ENCODE results near the gene CATSPERB. TPM values are rescaled to one million over a fixed set of nuclear protein-coding genes. Genes with fewer than 3 reads are reported as not detected.

CATSPERB gene
- total RNA-seq, 4 donors from 2014 or later, result 1.8 to 12.1 (median 3.4) TPM

DNA sequence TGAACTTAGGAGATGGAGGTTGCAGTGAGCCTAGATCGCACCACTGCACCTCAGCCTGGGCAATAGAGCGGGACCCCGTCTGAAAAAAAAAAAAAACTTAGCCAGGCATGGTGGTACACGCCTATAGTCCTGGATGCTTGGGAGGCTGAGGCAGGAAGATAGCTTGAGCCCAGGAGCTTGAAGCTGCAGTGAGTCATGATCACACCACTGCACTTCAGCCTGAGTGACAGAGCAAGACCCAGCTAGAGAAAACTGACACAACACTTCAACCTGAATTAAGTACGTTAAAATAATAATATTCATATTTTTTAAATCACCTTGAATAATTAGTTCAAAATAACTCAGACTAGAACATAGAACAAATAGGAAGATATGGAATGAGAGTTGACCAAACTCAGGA is 5.7 kb upstream of the CATSPERB start:
- Histone ChIP-seq H3K9me3 (no peaks in the 10 kb centered on the region), H3K4me1 (no peaks in the 10 kb centered on the region), H3K27me3 (no peaks in the 10 kb centered on the region), H3K4me3 (replicated peaks in 1 of 3) (no peak overlapping the region), H3K36me3 (no peaks in the 10 kb centered on the region), H3K27ac (no peak overlapping the region)
- TF ChIP-seq CTCF (IDR thresholded peaks at IDR 0.05) (no peak), POLR2A (IDR thresholded peaks at IDR 0.05) (no peak)
- no peak for DNase-seq
- intact Hi-C loops (cut with DNase I), result no loop called here
- WGBS, 2 donors, result 92 to 95% methylated on average over 5 of the region's 5 CpGs

- Histone ChIP-seq H3K9me3 (no peaks in the 10 kb centered on the region), H3K27me3 (no peaks in the 10 kb centered on the region), H3K4me1 (no peaks in the 10 kb centered on the region), H3K27ac (no peak overlapping the region), H3K4me3 (replicated peaks in 1 of 3) (no peak overlapping the region), H3K36me3 (no peaks in the 10 kb centered on the region)
- 34 to 64% methylated on average over 2 of the region's 2 CpGs for WGBS, 2 donors
- intact Hi-C loops (cut with DNase I), result no loop called here
- DNase-seq, result no peak
- TF ChIP-seq POLR2A (IDR thresholded peaks at IDR 0.05) (no peak), CTCF (IDR thresholded peaks at IDR 0.05) (no peak)
Measured at GRCh38 chr14:91732859-91733477, 1.1 kb upstream of the CATSPERB start.

- H3K27me3 ChIP-seq, result no peaks in the 10 kb centered on the region
- no peaks in the 10 kb centered on the region for H3K36me3 ChIP-seq
- no peaks in the 10 kb centered on the region for H3K4me1 ChIP-seq
- no peak for TF ChIP-seq POLR2A (IDR thresholded peaks at IDR 0.05)
- TF ChIP-seq CTCF (IDR thresholded peaks at IDR 0.05), result no peak
- intact Hi-C loops (cut with DNase I), result no loop called here
- DNase-seq, result no peak
- no peaks in the 10 kb centered on the region for H3K9me3 ChIP-seq
- 83 to 85% methylated on average over 5 of the region's 5 CpGs for WGBS, 2 donors
- no peak overlapping the region for H3K27ac ChIP-seq
- no peak overlapping the region for H3K4me3 ChIP-seq (replicated peaks in 1 of 3)
Measured at GRCh38 chr14:91732439-91732838, 553 bp upstream of the CATSPERB start.

DNA sequence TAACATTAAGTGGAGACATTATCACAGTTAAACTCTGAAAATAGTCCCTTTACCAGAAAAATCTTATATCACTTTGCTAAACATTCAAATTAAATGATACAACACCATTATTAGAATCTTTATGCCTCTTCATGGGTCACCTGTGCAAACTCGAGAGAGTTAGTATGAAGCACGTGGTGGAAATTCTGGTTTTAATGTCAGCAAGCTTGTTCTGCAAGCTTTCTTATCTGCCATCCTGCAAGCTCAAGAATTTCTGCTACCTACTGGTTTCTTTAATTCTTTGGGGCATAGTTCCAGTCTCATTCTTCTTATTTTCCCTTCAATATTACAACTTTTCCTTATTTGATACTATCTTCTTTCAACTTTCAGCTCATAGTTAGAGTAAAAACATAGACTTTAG is 868 bp downstream of the CATSPERB start:
- intact Hi-C loops (cut with DNase I), result no loop called here
- H3K4me3 ChIP-seq (replicated peaks in 1 of 3), result no peak overlapping the region
- no peaks in the 10 kb centered on the region for H3K4me1 ChIP-seq
- no peak for TF ChIP-seq POLR2A (IDR thresholded peaks at IDR 0.05)
- no peak for TF ChIP-seq CTCF (IDR thresholded peaks at IDR 0.05)
- no peak overlapping the region for H3K27ac ChIP-seq
- no peaks in the 10 kb centered on the region for H3K36me3 ChIP-seq
- no peak for DNase-seq
- WGBS, 2 donors, result 63 to 66% methylated on average over 2 of the region's 2 CpGs
- H3K27me3 ChIP-seq, result no peaks in the 10 kb centered on the region
- no peaks in the 10 kb centered on the region for H3K9me3 ChIP-seq

DNA sequence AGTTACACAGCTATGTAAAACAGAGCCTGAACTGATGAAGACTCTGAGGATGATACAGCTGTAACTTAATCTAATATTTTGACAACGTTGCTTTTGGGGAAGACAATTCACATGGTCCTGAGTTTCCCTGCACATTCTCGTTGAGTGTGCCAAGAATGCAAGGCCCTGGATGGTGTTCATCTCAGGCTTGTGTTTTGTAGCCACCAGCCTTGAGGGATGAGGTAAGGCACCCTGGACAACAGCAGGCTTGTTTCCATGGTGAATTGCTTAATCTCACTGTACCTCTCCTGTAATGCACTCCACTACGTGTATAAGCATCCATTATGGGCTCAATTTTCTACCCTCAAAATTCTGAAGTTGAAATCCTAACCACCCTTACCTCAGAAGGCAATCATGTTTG is 2.1 kb downstream of the CATSPERB start:
- Histone ChIP-seq H3K36me3 (no peaks in the 10 kb centered on the region), H3K4me1 (no peaks in the 10 kb centered on the region), H3K27me3 (no peaks in the 10 kb centered on the region), H3K4me3 (replicated peaks in 1 of 3) (no peak overlapping the region), H3K27ac (no peak overlapping the region), H3K9me3 (no peaks in the 10 kb centered on the region)
- intact Hi-C loops (cut with DNase I), result no loop called here
- WGBS, 2 donors, result 68 to 75% methylated on average over 3 of the region's 3 CpGs
- no peak for DNase-seq
- no peak for TF ChIP-seq CTCF (IDR thresholded peaks at IDR 0.05)

Measured in thyroid gland (tissue), 4 donors.